GM18499 (cell line): ENCODE results near the gene LRMDA.

Experiments
- ATAC-seq: cut with Tn5 transposase; IDR thresholded peaks from one replicate; pipeline ENCODE4 v1.9.1; 2021; ENCODE audit warnings: moderate number of reproducible peaks; ENCODE audit not compliant: insufficient read depth, unreplicated experiment

Gene LRMDA

GRCh38 chr10:76024460-76025123 lies 593.2 kb downstream of the LRMDA start:
- ATAC-seq = no peak

- no peak for ATAC-seq
Measured at GRCh38 chr10:76025124-76025477, 593.7 kb downstream of the LRMDA start.

GRCh38 chr10:76026176-76026771 lies 594.9 kb downstream of the LRMDA start:
- ATAC-seq = no peak

GRCh38 chr10:76026905-76027304 lies 595.5 kb downstream of the LRMDA start:
- no peak for ATAC-seq

GRCh38 chr10:76029782-76030181 lies 598.4 kb downstream of the LRMDA start:
- ATAC-seq = no peak

- no peak for ATAC-seq
Measured at GRCh38 chr10:76031099-76031498, 599.7 kb downstream of the LRMDA start.

- ATAC-seq = no peak
Measured at GRCh38 chr10:76031769-76032699, 600.6 kb downstream of the LRMDA start.

- no peak for ATAC-seq
Measured at GRCh38 chr10:76032700-76033039, 601.2 kb downstream of the LRMDA start.

- no peak for ATAC-seq
Measured at GRCh38 chr10:76033457-76034196, 602.2 kb downstream of the LRMDA start.

GRCh38 chr10:76034353-76035205 lies 603.2 kb downstream of the LRMDA start:
- no peak for ATAC-seq

- ATAC-seq = no peak
Measured at GRCh38 chr10:76035206-76036110, 604.0 kb downstream of the LRMDA start.

- no peak for ATAC-seq
Measured at GRCh38 chr10:76036111-76036940, 604.9 kb downstream of the LRMDA start.

GRCh38 chr10:76036962-76037361 lies 605.5 kb downstream of the LRMDA start:
- no peak for ATAC-seq

GRCh38 chr10:76037531-76038155 lies 606.2 kb downstream of the LRMDA start:
- ATAC-seq = no peak

- ATAC-seq = no peak
Measured at GRCh38 chr10:76038696-76039095, 607.3 kb downstream of the LRMDA start.

GRCh38 chr10:76040107-76040829 lies 608.8 kb downstream of the LRMDA start:
- no peak for ATAC-seq

GRCh38 chr10:76040830-76041220 lies 609.4 kb downstream of the LRMDA start:
- no peak for ATAC-seq
